Measurements from ENCODE around the gene PRPH2. TPM values are rescaled to one million over a fixed set of nuclear protein-coding genes. Genes with fewer than 3 reads are reported as not detected.

PRPH2 gene
- total RNA-seq, 2 donors from 2014 or later = 0.27 to 3.3 TPM

DNA sequence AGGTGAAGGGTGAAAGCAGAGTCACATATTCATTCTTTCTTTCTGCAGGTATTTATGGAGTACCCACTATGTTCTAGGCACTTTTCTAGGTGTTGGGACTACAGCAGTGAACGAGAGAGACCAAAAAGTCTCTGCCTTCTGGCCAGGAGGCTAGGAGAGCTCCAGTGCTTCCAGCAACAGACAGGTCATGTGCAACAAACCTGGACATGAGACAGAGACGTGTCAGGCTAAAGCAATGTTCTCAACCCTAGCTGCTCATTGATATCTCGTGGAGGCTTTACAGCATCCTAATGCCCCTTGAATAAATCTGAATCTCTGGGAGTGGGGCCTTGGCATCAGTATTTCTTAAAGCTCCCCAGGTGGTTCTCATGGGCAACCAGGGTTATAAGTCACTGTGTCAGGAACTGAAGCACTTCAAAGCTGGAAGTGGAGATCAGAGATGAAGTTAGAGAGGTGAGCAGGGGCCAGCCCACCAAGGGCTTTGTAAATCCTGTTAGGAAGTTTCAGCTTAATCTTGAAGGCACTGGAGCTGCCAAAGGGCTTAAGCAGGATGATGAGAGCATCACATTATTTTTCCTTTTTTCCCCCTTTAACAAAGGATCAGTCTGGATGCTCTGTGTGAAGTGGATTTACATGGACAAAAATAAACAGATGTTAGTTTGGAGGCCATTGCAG is 36.5 kb upstream of the PRPH2 start:
- no peak for DNase-seq (ENCODE audit: low spot score)
- intact Hi-C loops (cut with DNase I) = no loop called here
- H3K27ac ChIP-seq = no peak overlapping the region
- no peaks in the 10 kb centered on the region for H3K27me3 ChIP-seq (replicated peaks; ENCODE audit: insufficient read depth)
- H3K4me1 ChIP-seq (replicated peaks) = peaks cover 5% of the 10 kb centered on the region
- 92% methylated on average over 3 of the region's 3 CpGs for WGBS
- no peaks in the 10 kb centered on the region for H3K36me3 ChIP-seq
- TF ChIP-seq, protein P1, sequence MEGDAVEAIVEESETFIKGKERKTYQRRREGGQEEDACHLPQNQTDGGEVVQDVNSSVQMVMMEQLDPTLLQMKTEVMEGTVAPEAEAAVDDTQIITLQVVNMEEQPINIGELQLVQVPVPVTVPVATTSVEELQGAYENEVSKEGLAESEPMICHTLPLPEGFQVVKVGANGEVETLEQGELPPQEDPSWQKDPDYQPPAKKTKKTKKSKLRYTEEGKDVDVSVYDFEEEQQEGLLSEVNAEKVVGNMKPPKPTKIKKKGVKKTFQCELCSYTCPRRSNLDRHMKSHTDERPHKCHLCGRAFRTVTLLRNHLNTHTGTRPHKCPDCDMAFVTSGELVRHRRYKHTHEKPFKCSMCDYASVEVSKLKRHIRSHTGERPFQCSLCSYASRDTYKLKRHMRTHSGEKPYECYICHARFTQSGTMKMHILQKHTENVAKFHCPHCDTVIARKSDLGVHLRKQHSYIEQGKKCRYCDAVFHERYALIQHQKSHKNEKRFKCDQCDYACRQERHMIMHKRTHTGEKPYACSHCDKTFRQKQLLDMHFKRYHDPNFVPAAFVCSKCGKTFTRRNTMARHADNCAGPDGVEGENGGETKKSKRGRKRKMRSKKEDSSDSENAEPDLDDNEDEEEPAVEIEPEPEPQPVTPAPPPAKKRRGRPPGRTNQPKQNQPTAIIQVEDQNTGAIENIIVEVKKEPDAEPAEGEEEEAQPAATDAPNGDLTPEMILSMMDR (IDR thresholded peaks at IDR 0.05) = no peak
- TF ChIP-seq POLR2AphosphoS5 (IDR thresholded peaks at IDR 0.05) (no peak), POLR2A (IDR thresholded peaks at IDR 0.05) (no peak)
- no peaks in the 10 kb centered on the region for H3K9me3 ChIP-seq
- no peak overlapping the region for H3K4me3 ChIP-seq

DNA sequence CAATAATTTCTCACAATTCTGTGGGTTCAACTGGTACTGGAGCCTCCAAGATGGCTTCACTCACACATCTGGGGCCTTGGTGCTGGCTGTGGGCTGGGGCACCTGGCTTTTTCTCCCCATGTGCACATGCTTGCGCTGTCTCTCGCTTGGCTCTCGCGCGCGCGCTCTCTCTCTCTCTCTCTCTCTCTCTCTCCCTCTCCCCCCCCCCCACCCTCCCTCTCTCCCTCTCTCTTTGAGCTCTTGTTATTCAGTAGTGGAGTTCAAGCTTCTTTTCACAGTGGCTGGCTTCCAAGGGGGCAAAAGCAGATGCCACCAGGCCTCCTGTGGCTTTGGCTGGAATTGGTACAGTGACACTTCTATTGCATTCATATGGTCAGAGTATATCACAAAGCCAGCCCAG is 34.3 kb upstream of the PRPH2 start:
- Histone ChIP-seq H3K4me1 (replicated peaks) (peaks cover 5% of the 10 kb centered on the region), H3K36me3 (no peaks in the 10 kb centered on the region), H3K9me3 (no peaks in the 10 kb centered on the region), H3K27ac (no peak overlapping the region), H3K4me3 (no peak overlapping the region), H3K27me3 (replicated peaks; ENCODE audit: insufficient read depth) (no peaks in the 10 kb centered on the region)
- no peak for DNase-seq (ENCODE audit: low spot score)
- WGBS = 93% methylated on average over 7 of the region's 7 CpGs
- TF ChIP-seq, protein P1 (IDR thresholded peaks at IDR 0.05) = no peak
- no peak for TF ChIP-seq POLR2A (IDR thresholded peaks at IDR 0.05)
- TF ChIP-seq POLR2AphosphoS5 (IDR thresholded peaks at IDR 0.05) = no peak
- intact Hi-C loops (cut with DNase I) = no loop called here

DNA sequence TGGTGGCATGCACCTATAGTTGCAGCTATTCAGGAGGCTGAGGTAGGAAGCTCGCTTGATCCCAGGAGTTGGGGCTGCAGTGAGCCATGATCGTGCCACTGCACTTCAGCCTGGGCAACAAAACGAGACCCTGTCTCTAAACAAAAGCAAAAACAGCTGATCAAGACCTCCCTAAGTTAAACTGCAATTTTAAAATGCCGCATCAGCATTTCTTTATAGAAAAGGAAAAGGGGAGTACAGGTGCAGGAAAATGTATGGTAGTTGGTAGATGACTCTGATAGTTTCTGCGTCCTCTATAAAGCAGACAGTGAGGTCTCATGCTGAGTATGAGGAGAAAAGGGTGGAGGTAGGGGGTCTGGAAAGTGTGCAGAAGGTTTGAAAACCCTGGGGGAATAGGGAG is 32.4 kb upstream of the PRPH2 start:
- H3K9me3 ChIP-seq = no peaks in the 10 kb centered on the region
- H3K4me1 ChIP-seq (replicated peaks) = peaks cover 5% of the 10 kb centered on the region
- intact Hi-C loops (cut with DNase I) = no loop called here
- DNase-seq (ENCODE audit: low spot score) = no peak
- H3K27ac ChIP-seq = no peak overlapping the region
- H3K27me3 ChIP-seq (replicated peaks; ENCODE audit: insufficient read depth) = no peaks in the 10 kb centered on the region
- no peak overlapping the region for H3K4me3 ChIP-seq
- TF ChIP-seq, protein P1 (IDR thresholded peaks at IDR 0.05) = no peak
- TF ChIP-seq POLR2AphosphoS5 (IDR thresholded peaks at IDR 0.05) (no peak), POLR2A (IDR thresholded peaks at IDR 0.05) (no peak)
- WGBS = 98% methylated on average over 5 of the region's 5 CpGs
- H3K36me3 ChIP-seq = no peaks in the 10 kb centered on the region

DNA sequence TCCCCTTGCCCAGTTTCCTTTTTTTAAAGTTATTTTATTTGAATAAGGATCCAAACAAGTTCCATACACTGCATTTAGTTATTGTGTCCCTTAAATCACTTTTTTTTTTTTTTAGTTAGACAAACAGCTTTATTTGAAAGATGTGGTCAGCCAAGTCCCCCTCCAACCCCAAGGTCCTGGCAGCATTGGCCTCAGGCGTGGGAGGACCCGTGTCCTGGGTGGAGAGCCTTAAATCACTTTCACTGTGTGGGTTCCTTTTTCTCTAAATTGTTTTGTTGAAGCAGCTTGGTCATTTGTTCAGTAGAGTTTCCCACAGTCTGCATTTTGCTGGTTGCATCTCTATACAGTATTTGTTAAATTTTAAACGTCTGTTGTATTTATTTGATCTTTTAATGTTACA is 28.7 kb upstream of the PRPH2 start:
- no peak overlapping the region for H3K4me3 ChIP-seq
- no peaks in the 10 kb centered on the region for H3K9me3 ChIP-seq
- H3K27me3 ChIP-seq (replicated peaks; ENCODE audit: insufficient read depth) = no peaks in the 10 kb centered on the region
- TF ChIP-seq, protein P1 (IDR thresholded peaks at IDR 0.05) = no peak
- no peak for TF ChIP-seq POLR2A (IDR thresholded peaks at IDR 0.05)
- TF ChIP-seq POLR2AphosphoS5 (IDR thresholded peaks at IDR 0.05) = no peak
- intact Hi-C loops (cut with DNase I) = no loop called here
- WGBS = 48% methylated on average over 3 of the region's 3 CpGs
- no peak for DNase-seq (ENCODE audit: low spot score)
- H3K27ac ChIP-seq = no peak overlapping the region
- peaks cover 8% of the 10 kb centered on the region for H3K4me1 ChIP-seq (replicated peaks)
- H3K36me3 ChIP-seq = no peaks in the 10 kb centered on the region
